Endometrial microvascular endothelial cells (primary cell): ENCODE measurements around the gene RGS17. TPM values are rescaled to one million over a fixed set of nuclear protein-coding genes. Genes with fewer than 3 reads are reported as not detected.
"Not testable (repeated sequence)": the region's sequence is repeated elsewhere in the genome, so short reads cannot be mapped to it uniquely, and the experiment has no call there.

Source experiments
- in situ Hi-C: cut with HindIII; loops from 2 replicates; pipeline ENCODE4 v1.10.0; 2017; ENCODE audit warnings: low sequenced_read_pairs, low pct_unique_long_range_greater_than_20kb; ENCODE audit errors: inconsistent ontology term
- total RNA-seq: library from RNA; depleted of rRNA; stranded (reverse); fragments of >200 nt; gene quantifications from one replicate; pipeline ENCODE4 v1.2.3, GENCODE V29; 2015; ENCODE audit errors: inconsistent ontology term

RGS17 gene
- total RNA-seq, 1 donor from 2014 or later: 5.4 TPM

- in situ Hi-C loops: no loop called here
Observed at GRCh38 chr6:152981219-152981618, 149.9 kb downstream of the RGS17 start.

GRCh38 chr6:152980656-152981055 is 150.4 kb downstream of the RGS17 start:
- in situ Hi-C loops: no loop called here

GRCh38 chr6:152979116-152979515 is 152.0 kb downstream of the RGS17 start:
- in situ Hi-C loops: no loop called here

- in situ Hi-C loops: no loop called here
Observed at GRCh38 chr6:152978058-152978457, 153.0 kb downstream of the RGS17 start.

- in situ Hi-C loops: no loop called here
Observed at GRCh38 chr6:152977556-152977955, 153.5 kb downstream of the RGS17 start.

- in situ Hi-C loops: no loop called here
Observed at GRCh38 chr6:152976749-152977148, 154.3 kb downstream of the RGS17 start.

GRCh38 chr6:152975204-152975915 is 155.7 kb downstream of the RGS17 start:
- in situ Hi-C loops: no loop called here

- in situ Hi-C loops: no loop called here
Observed at GRCh38 chr6:152973916-152974315, 157.2 kb downstream of the RGS17 start.

GRCh38 chr6:152969688-152970418 is 161.2 kb downstream of the RGS17 start:
- in situ Hi-C loops: no loop called here

GRCh38 chr6:152966168-152966894 is 164.8 kb downstream of the RGS17 start:
- in situ Hi-C loops: not testable (repeated sequence)

- in situ Hi-C loops: no loop called here
Observed at GRCh38 chr6:152959333-152959732, 171.7 kb downstream of the RGS17 start.

- in situ Hi-C loops: no loop called here
Observed at GRCh38 chr6:152957796-152958195, 173.3 kb downstream of the RGS17 start.

Other genes starting within 250 kb of the RGS17 start
- gene FBXO5, start 148.2 kb downstream of the RGS17 start, total RNA-seq: 17.1 TPM
- gene MTRF1L, start 128.6 kb downstream of the RGS17 start, total RNA-seq: 17.8 TPM